Measurements from ENCODE around the gene DUS2. TPM values are rescaled to one million over a fixed set of nuclear protein-coding genes. Genes with fewer than 3 reads are reported as not detected.
"Not testable (repeated sequence)": the region's sequence is repeated elsewhere in the genome, so short reads cannot be mapped to it uniquely, and the experiment has no call there.

DUS2 gene
- total and polyA plus RNA-seq, 8 donors = 13.9 to 22.4 (median 16.6) TPM

DNA sequence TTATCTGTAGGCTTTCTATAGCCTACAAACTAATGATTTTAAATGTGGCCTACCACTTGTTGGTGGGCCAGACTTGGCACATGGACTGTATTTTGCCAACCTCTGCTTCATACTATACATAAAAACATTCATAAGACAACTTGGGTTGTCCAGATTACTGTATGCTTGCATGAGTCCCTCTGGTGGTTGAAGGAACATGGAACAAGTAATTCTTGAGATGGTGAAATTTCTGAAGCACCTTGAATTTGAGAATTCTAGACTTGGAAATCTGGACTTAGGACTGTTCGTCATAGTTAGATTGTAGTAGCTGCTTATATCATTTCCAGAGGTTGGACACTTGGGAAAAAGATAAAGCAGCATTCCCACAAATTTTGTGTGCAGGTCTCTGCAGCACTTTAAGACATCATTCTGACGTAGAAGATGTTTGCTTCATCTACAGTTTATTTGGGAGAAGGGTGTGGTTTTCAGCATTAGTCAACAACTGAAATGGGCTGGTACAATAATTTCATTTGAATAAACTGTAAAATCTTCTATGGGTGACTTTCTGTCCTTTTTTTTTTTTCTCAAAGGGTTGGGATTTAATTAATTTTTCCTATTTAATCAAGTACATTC is 93.3 kb downstream of the DUS2 start:
- ATAC-seq = peak; percentile 57
- Histone ChIP-seq H3K4me1 (peaks cover 6 to 47% of the 10 kb centered on the region in 2 donors), H3K9me3 (no peaks in the 10 kb centered on the region), H3K27me3 (no peaks in the 10 kb centered on the region), H3K4me3 (no peak overlapping the region), H3K36me3 (no peaks in the 10 kb centered on the region), H3K27ac (no peak overlapping the region)
- intact Hi-C loops (cut with DNase I) = no loop called here
- peak in 1 of 2 donors; percentile 20 for TF ChIP-seq CTCF (IDR thresholded peaks at IDR 0.05)
- peak in 1 of 4 donors; percentile 15 for DNase-seq

- H3K4me1 ChIP-seq = peaks cover 6 to 45% of the 10 kb centered on the region in 2 donors
- intact Hi-C loops (cut with DNase I) = no loop called here
- no peak for TF ChIP-seq CTCF (IDR thresholded peaks at IDR 0.05)
Observed at GRCh38 chr16:68117884-68118283, 94.8 kb downstream of the DUS2 start.

DNA sequence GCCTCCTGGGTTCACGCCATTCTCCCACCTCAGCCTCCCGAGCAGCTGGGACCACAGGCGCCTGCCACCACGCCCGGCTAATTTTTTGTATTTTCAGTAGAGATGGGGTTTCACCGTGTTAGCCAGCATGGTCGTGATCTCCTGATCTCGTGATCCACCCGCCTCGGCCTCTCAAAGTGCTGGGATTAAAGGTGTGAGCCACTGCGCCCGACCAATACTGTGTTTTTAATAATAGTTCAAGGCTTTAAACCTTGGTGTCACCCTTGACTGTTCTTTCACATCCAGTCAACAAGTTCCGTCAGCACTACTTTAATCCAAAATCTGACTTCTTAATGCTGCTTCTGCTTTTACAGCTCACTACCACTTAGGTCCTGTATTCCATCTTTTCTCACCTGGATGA is 95.9 kb downstream of the DUS2 start:
- H3K36me3 ChIP-seq; H3K9me3 ChIP-seq; H3K4me3 ChIP-seq; H3K27ac ChIP-seq; H3K27me3 ChIP-seq; intact Hi-C loops (cut with DNase I); ATAC-seq; DNase-seq: not testable (repeated sequence)
- peaks cover 0 to 35% of the 10 kb centered on the region in 2 donors for H3K4me1 ChIP-seq

More at GRCh38 chr16:68117884-68118283, 94.8 kb downstream of the DUS2 start:
- Histone ChIP-seq H3K4me3 (no peak overlapping the region), H3K27me3 (no peaks in the 10 kb centered on the region), H3K9me3 (no peaks in the 10 kb centered on the region), H3K36me3 (no peaks in the 10 kb centered on the region), H3K27ac (no peak overlapping the region)
- DNase-seq (no peak), ATAC-seq (no peak)

DNA sequence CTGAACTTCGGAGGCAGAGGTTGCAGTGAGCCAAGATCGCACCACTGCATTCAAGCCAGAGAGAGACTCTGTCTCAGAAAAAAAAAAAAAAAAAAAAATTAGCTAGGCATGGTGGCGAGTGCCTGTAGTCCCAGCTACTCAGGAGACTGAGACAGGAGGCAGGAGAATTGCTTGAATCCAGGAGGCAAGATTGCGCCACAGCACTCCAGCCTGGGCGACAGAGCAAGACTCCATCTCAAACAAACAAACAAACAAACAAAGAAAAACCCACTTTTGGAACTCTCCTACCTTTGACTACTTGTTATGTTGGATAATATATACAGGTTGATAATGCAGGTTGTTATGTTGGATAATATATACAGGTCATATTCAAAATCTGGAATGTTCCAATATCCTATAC is 97.4 kb downstream of the DUS2 start:
- H3K27me3 ChIP-seq; H3K4me3 ChIP-seq; H3K27ac ChIP-seq; DNase-seq; H3K36me3 ChIP-seq; H3K9me3 ChIP-seq; intact Hi-C loops (cut with DNase I): not testable (repeated sequence)
- H3K4me1 ChIP-seq = peaks cover 0 to 22% of the 10 kb centered on the region in 2 donors
- ATAC-seq = peak; percentile 43

DNA sequence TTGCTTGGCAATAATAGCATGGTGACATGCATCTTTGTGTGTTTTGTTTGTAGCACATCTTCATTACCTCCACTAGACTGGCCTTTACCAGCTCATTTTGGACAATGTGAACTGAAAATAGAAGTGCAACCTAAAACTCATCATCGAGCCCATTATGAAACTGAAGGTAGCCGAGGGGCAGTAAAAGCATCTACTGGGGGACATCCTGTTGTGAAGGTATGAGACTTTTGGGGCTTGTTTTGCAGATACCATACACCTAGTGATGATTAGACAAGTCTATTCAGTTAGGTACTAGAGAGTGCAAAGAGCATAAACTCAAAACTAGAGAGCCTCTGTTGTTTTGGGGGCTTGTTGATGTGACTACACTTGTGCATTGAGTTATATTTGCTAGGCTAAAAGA is 103.3 kb downstream of the DUS2 start:
- no peak overlapping the region for H3K27ac ChIP-seq
- H3K4me1 ChIP-seq = peaks cover 0 to 16% of the 10 kb centered on the region in 2 donors
- H3K4me3 ChIP-seq = no peak overlapping the region
- intact Hi-C loops (cut with DNase I) = no loop called here
- H3K27me3 ChIP-seq = no peaks in the 10 kb centered on the region
- H3K9me3 ChIP-seq = no peaks in the 10 kb centered on the region
- H3K36me3 ChIP-seq = peaks cover 0 to 11% of the 10 kb centered on the region in 2 donors
- TF ChIP-seq CTCF (IDR thresholded peaks at IDR 0.05) = no peak
- DNase-seq (no peak), ATAC-seq (no peak)

DNA sequence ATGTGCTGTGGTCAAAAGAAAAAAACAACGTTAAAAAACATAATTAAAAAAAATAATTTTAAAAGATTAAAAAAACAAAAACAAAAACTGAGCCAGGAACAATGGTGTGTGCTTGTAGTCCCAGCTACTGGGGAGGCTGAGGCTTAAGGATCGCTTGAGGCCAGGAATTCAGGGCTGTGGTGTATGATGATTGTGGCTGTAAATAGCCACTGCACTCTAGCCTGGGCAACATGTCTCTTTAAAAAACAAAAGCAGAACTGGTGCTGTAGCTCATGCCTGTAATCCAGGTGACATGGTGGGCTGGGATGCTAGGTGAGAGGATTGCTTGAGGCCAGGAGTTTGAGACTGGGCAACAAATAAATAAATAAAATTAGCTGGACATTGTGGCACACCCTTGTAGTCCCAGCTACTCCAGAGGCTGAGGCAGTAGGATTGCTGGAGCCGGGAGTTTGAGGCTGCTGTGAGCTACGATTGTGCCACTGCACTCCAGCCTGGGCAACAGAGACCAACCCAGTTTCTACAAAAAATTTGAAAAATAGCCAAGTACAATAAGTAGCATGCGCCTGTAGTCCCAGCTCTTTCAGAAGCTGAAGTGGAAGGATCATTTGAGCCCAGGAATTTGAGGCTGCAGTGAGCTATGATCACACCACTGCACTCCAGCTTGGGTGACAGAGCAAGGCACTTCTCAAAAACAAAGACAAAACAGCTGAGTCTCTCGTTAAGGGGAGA is 105.7 kb downstream of the DUS2 start:
- ATAC-seq (peak; percentile 90), DNase-seq (peak in 1 of 4 donors; percentile 16)
- no peak for TF ChIP-seq CTCF (IDR thresholded peaks at IDR 0.05)
- intact Hi-C loops (cut with DNase I) = no loop called here
- Histone ChIP-seq H3K36me3 (peaks cover 0 to 11% of the 10 kb centered on the region in 2 donors), H3K4me3 (no peak overlapping the region), H3K27ac (peak overlapping the region; percentile 5 to 42), H3K9me3 (no peaks in the 10 kb centered on the region), H3K4me1 (peaks cover 0 to 17% of the 10 kb centered on the region in 2 donors), H3K27me3 (no peaks in the 10 kb centered on the region)
